NCI-H69 (cell line): ENCODE data around the gene ATP13A1.
A peak's percentile ranks its signal among the peaks of the same experiment; 100 is the strongest.
"Not testable (repeated sequence)": the region's sequence is repeated elsewhere in the genome, so short reads cannot be mapped to it uniquely, and the experiment has no call there.

Experiments used
- DNase-seq: peaks from one replicate; lab custom pipeline; 2025; lab: John Stamatoyannopoulos, UW

The ATP13A1 gene

GRCh38 chr19:19619181-19619848, 44.2 kb downstream of the ATP13A1 start:
- peak; percentile 62 for DNase-seq

GRCh38 chr19:19618219-19619051, 45.0 kb downstream of the ATP13A1 start, which contains the start of gene PBX4:
TSS of gene PBX4 (minus strand) at chr19:19618687. CDS start at chr19:19618629, 58 bp downstream.
- peak; percentile 99 for DNase-seq

GRCh38 chr19:19615086-19615485, 48.4 kb downstream of the ATP13A1 start:
- no peak for DNase-seq

- no peak for DNase-seq
Measured at GRCh38 chr19:19613506-19613905, 50.0 kb downstream of the ATP13A1 start.

- no peak for DNase-seq
Measured at GRCh38 chr19:19610376-19611202, 52.9 kb downstream of the ATP13A1 start.

- not testable (repeated sequence) for DNase-seq
Measured at GRCh38 chr19:19606686-19607085, 56.8 kb downstream of the ATP13A1 start.

- peak; percentile 75 for DNase-seq
Measured at GRCh38 chr19:19606021-19606420, 57.5 kb downstream of the ATP13A1 start.

GRCh38 chr19:19602713-19603324, 60.7 kb downstream of the ATP13A1 start:
- DNase-seq = peak; percentile 42

GRCh38 chr19:19602136-19602712, 61.3 kb downstream of the ATP13A1 start:
- no peak for DNase-seq

GRCh38 chr19:19600793-19601330, 62.6 kb downstream of the ATP13A1 start:
- no peak for DNase-seq

GRCh38 chr19:19598728-19599451, 64.6 kb downstream of the ATP13A1 start:
- not testable (repeated sequence) for DNase-seq

GRCh38 chr19:19597809-19598306, 65.6 kb downstream of the ATP13A1 start:
- DNase-seq = no peak
